ENCODE data around the gene PRMT3. TPM values are rescaled to one million over a fixed set of nuclear protein-coding genes. Genes with fewer than 3 reads are reported as not detected.
"Not testable (repeated sequence)": the region's sequence is repeated elsewhere in the genome, so short reads cannot be mapped to it uniquely, and the experiment has no call there.

The PRMT3 gene
- total RNA-seq, 1 experiment from 2014 or later, result 23.6 TPM

DNA sequence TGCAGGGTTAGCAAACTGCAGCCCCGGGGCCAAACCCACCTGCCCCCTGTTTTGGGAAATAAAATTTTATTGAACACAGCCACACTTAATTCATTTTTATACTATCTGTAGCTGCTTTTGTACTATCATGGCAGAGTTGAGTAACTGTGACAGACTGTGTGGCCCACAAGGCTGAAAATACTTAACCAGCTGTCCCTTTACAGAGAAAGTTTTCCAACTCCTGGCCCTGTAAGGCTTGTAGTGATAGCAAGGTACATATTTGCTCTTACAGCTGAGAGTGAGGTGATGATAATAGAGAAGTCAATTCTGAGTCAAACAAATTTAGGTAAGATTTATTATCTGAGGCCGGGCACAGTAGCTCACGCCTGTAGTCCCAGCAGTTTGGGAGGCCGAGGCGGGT, 124.5 kb downstream of the PRMT3 start:
- no peak for DNase-seq (ENCODE audit: low read depth)

- DNase-seq (ENCODE audit: low read depth), result no peak
These were observed 125.4 kb downstream of the PRMT3 start for GRCh38 chr11:20512869-20513268.

GRCh38 chr11:20518323-20518834, 130.9 kb downstream of the PRMT3 start:
- no peak for DNase-seq (ENCODE audit: low read depth)

GRCh38 chr11:20522536-20522935, 135.0 kb downstream of the PRMT3 start:
- no peak for DNase-seq (ENCODE audit: low read depth)

GRCh38 chr11:20529757-20530156, 142.2 kb downstream of the PRMT3 start:
- DNase-seq (ENCODE audit: low read depth), result no peak

- no peak for DNase-seq (ENCODE audit: low read depth)
These were observed 143.6 kb downstream of the PRMT3 start for GRCh38 chr11:20530942-20531703.

DNA sequence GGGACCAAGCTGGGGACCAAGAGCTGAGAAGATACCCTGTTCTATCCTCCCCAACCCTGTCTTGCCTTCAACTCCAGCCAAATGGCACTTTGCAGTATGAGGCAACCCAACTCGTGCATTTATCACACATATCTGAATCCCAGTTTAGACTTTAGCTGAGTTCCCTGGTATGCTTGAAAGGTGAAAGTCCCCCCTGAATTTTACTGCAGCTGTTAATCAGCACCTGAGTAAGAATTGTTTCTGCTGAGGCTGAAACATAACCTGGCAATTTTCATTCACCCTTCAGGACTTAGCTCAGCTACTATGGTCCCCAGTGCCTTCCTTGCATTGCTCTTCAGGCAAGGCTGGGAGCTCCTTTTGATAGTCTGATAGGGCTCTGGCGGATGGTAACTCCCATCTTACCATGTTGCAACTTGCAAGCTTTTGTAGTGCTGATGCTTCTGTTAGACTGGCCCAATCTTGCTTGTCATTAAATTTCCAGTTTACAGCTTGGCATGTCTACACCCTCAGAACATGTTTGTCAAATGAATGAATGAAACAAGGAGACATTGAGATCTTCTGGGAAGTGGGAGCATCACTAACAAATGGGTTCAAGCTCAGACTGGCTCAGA, 147.9 kb downstream of the PRMT3 start:
- no peak for DNase-seq (ENCODE audit: low read depth)

DNA sequence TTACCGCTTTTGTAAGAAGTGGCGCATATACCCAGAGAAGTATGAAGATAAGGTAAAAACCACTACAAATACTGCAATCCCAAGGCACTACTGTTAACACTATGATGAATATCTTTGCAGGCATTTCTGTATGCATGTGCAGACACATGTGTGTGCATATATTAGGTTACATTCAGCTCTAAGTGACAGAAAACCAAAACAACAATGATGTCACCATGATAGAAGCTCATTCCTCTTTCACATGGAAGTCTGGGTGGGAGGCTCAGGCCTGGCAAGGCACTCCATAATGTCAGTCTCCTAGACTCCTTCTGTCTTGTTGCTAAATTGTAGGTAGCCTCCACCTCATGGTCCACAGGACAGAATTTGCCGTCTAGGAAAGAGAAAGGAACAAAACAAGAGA, 148.8 kb downstream of the PRMT3 start:
- no peak for DNase-seq (ENCODE audit: low read depth)

GRCh38 chr11:20536784-20537183, 149.3 kb downstream of the PRMT3 start:
- DNase-seq (ENCODE audit: low read depth), result no peak

DNA sequence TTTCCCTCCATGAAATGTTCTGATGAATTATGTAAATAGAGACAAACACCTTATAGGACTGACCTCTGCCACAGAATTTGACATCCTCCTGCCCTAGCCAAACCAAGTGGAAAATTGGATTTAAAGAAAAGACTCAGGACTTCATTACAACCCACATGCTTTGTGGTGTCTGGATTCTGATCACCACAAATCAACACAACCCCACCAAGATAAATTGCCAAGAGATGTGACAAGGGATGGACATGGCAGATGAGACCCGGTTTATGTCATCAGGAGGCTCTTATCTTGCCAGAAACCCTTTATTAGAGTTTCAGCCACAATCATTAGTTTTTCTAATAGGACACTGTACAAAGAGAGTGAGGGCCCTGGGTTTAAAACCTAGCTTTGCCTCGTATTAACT, 154.0 kb downstream of the PRMT3 start:
- no peak for DNase-seq (ENCODE audit: low read depth)

DNA sequence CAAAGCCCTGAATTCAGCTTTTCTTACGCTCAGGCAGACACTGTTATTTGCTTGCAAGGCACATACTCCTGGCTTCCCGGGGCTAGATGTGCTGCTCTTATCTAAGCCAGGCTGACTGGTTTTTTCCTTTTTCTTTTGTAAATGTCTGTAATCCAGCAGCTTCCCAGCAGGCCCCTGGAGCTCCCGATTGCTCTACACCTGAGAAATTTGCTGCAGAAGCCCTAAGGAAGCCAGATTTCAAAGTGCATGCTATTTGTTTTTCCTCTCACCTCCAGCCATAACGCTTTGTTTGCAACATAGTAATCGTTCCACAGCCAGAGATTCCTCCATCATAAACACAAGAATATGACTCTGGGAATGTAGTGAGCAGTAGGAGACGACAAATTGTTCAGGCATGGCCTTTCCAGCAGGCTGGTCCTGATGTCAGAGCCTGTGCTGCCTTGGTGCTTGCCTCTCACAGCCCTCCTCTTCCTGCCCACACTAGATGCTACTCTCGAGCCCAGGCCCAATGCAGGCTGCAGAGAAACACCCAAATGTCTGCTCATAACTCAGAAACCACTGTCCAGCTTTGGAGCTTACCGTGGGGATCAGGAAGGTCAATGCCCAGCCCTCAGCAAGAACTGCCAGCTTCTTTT, 157.2 kb downstream of the PRMT3 start:
- DNase-seq (ENCODE audit: low read depth), result no peak

GRCh38 chr11:20547411-20547810, 159.9 kb downstream of the PRMT3 start:
- no peak for DNase-seq (ENCODE audit: low read depth)

DNA sequence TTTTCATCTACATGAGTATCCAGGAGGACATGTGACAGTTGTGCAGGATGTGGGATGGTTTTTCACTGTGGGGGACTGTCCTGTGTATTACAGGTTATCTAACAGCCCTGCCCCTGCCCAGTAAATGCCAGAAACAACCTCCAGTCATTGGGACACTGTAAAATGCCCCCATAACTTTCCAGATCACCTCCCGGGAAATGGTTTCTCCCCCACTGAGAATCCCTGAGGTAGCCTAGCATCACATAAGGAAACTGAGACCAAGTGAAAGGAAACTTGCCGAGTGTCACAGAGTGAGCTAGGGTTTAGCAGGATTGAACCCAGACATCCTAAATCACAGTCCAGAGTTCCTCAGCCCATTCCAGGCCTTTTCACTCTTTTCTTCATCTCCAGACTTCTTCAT, 163.6 kb downstream of the PRMT3 start:
- no peak for DNase-seq (ENCODE audit: low read depth)

DNA sequence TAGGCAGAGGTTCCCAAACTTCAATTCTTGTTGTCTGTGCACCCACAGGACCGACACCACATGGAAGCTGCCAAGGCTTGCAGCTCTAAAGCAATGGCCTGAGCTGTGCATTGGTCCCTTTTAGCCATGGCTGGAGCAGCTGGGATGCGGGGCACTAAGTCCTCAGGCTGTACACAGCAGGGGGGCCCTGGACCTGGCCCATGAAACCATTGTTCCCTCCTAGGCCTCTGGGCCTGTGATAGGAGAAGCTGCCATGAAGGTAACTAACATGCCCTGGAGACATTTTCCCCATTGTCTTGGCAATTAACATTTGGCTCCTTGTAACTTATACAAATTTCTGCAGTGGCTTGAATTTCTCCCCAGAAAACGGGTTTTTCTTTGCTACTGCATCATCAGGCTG, 168.3 kb downstream of the PRMT3 start:
- no peak for DNase-seq (ENCODE audit: low read depth)

DNA sequence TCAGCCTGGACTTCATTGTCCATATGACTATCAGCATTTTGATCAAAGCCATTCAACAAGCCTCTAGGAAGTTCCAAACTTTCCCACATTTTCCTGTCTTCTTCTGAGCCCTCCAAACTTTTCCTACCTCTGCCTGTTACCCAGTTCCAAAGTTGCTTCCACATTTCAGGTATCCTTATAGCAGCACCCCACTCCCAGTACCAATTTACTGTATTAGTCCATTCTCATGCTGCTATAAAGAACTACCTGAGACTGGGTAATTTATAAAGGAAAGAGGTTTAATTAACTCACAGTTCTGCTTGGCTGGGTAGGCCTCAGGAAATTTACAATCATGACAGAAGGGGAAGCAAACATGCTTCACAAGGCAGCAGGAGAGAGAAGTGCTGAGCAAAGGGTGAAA, 168.9 kb downstream of the PRMT3 start:
- not testable (repeated sequence) for DNase-seq (ENCODE audit: low read depth)

- no peak for DNase-seq (ENCODE audit: low read depth)
These were observed 171.2 kb downstream of the PRMT3 start for GRCh38 chr11:20558741-20559140.

Other genes starting within 250 kb of the PRMT3 start
- gene DBX1, start 227.2 kb upstream of the PRMT3 start, total RNA-seq (2014; rRNA removed; shearing (Covaris generic)), result not detected in 2 replicates
- 63.2 and 85.0 TPM in 2 replicates for gene HTATIP2, start 24.0 kb upstream of the PRMT3 start, total RNA-seq (2014; rRNA removed; shearing (Covaris generic))
- gene SLC6A5, start 211.9 kb downstream of the PRMT3 start, total RNA-seq (2014; rRNA removed; shearing (Covaris generic)), result not detected in 2 replicates